Right cardiac atrium (tissue), 5 donors: ENCODE measurements around the gene FBXO27. TPM values are rescaled to one million over a fixed set of nuclear protein-coding genes. Genes with fewer than 3 reads are reported as not detected.

ENCODE experiments used
- polyA plus RNA-seq: library from polyadenylated mRNA; stranded (reverse); fragments of 200-250 nt; gene quantifications from one replicate; pipeline ENCODE4 v1.2.3, GENCODE V29; 2013
- total RNA-seq, 4 donors: library from RNA; stranded (reverse); fragmentation: NEBNext Ultra II Directional; extraction: Animal tissue kit (Norgen Biotek cat#: 25700); gene quantifications; one replicate each; pipeline ENCODE4 v1.2.1, GENCODE V29; 2021
- donor health status: healthy with polysubstance abuse.
- donor health status: DM: no; HTN: yes; CAD: no.
- donor health status: DM: no; HTN: no; CAD: no.
- donor health status: DM: no; HTN: yes; CAD: no; lungs with severe emphysema.
- donor health status: DM: yes; HTN: yes; CAD: no.

FBXO27 gene
- total and polyA plus RNA-seq, 5 donors = 10.9 to 26.4 (median 19.5) TPM

Other genes with a start within 250 kb of the FBXO27 start
- not detected for gene LGALS7B, start 243.3 kb downstream of the FBXO27 start, total RNA-seq
- 0.70 TPM for gene LGALS7B, start 243.3 kb downstream of the FBXO27 start, polyA plus RNA-seq
- gene LGALS4, start 219.6 kb downstream of the FBXO27 start, total RNA-seq = 1 to 10 TPM in 2 of 4 donors, under 1 TPM in 2; 0.56 to 1.2 (median 0.85) TPM
- gene LGALS4, start 219.6 kb downstream of the FBXO27 start, polyA plus RNA-seq = 0.45 TPM
- gene ECH1, start 200.8 kb downstream of the FBXO27 start, total RNA-seq = 100 to 1,000 TPM; 403 to 585 (median 523) TPM
- gene ECH1, start 200.8 kb downstream of the FBXO27 start, polyA plus RNA-seq = 1,015 TPM
- 100 to 1,000 TPM; 146 to 206 (median 178) TPM for gene HNRNPL, start 182.6 kb downstream of the FBXO27 start, total RNA-seq
- gene HNRNPL, start 182.6 kb downstream of the FBXO27 start, polyA plus RNA-seq = 131 TPM
- gene RINL, start 154.3 kb downstream of the FBXO27 start, total RNA-seq = 1 to 10 TPM; 3.1 to 4.6 (median 3.5) TPM
- 7.2 TPM for gene RINL, start 154.3 kb downstream of the FBXO27 start, polyA plus RNA-seq
- gene SIRT2, start 132.9 kb downstream of the FBXO27 start, total RNA-seq = 10 to 100 TPM; 57.6 to 75.9 (median 60.3) TPM
- gene SIRT2, start 132.9 kb downstream of the FBXO27 start, polyA plus RNA-seq = 96.5 TPM
- gene NFKBIB, start 132.6 kb downstream of the FBXO27 start, total RNA-seq = 10 to 100 TPM; 16.0 to 20.6 (median 18.6) TPM
- 28.9 TPM for gene NFKBIB, start 132.6 kb downstream of the FBXO27 start, polyA plus RNA-seq
- under 1 TPM in 2 of 4 donors, not detected in 2; 0.29 to 0.33 TPM for gene CCER2, start 120.4 kb downstream of the FBXO27 start, total RNA-seq
- gene CCER2, start 120.4 kb downstream of the FBXO27 start, polyA plus RNA-seq = 0.14 TPM
- gene SARS2, start 101.8 kb downstream of the FBXO27 start, total RNA-seq = 10 to 100 TPM; 15.5 to 20.3 (median 16.4) TPM
- 18.5 TPM for gene SARS2, start 101.8 kb downstream of the FBXO27 start, polyA plus RNA-seq
- 10 to 100 TPM; 49.9 to 68.7 (median 56.7) TPM for gene MRPS12, start 101.6 kb downstream of the FBXO27 start, total RNA-seq
- 80.5 TPM for gene MRPS12, start 101.6 kb downstream of the FBXO27 start, polyA plus RNA-seq
- gene FBXO17, start 56.8 kb downstream of the FBXO27 start, total RNA-seq = 10 to 100 TPM in 3 of 4 donors, 1 to 10 TPM in 1; 8.5 to 12.9 (median 11.7) TPM
- 8.2 TPM for gene FBXO17, start 56.8 kb downstream of the FBXO27 start, polyA plus RNA-seq
- not detected for gene ACP7, start 51.8 kb upstream of the FBXO27 start, total RNA-seq
- not detected for gene ACP7, start 51.8 kb upstream of the FBXO27 start, polyA plus RNA-seq
- gene PAK4, start 93.2 kb upstream of the FBXO27 start, total RNA-seq = 10 to 100 TPM; 19.9 to 24.4 (median 21.7) TPM
- 15.1 TPM for gene PAK4, start 93.2 kb upstream of the FBXO27 start, polyA plus RNA-seq
- gene NCCRP1, start 164.4 kb upstream of the FBXO27 start, total RNA-seq = not detected
- gene NCCRP1, start 164.4 kb upstream of the FBXO27 start, polyA plus RNA-seq = not detected
- not detected for gene SYCN, start 171.7 kb upstream of the FBXO27 start, total RNA-seq
- gene SYCN, start 171.7 kb upstream of the FBXO27 start, polyA plus RNA-seq = not detected
- not detected for gene IFNL3, start 212.5 kb upstream of the FBXO27 start, total RNA-seq
- gene IFNL3, start 212.5 kb upstream of the FBXO27 start, polyA plus RNA-seq = not detected
- gene IFNL4, start 216.3 kb upstream of the FBXO27 start, total RNA-seq = not detected
- gene IFNL4, start 216.3 kb upstream of the FBXO27 start, polyA plus RNA-seq = not detected
- gene IFNL2, start 235.8 kb upstream of the FBXO27 start, total RNA-seq = not detected
- not detected for gene IFNL2, start 235.8 kb upstream of the FBXO27 start, polyA plus RNA-seq